Motor neuron (in vitro differentiated cells): ENCODE data around the gene FKBP9. TPM values are rescaled to one million over a fixed set of nuclear protein-coding genes. Genes with fewer than 3 reads are reported as not detected.

Experiments
- total RNA-seq, 8 experiments: library from RNA; unstranded; fragments of 300-600 nt; gene quantifications; 2 replicates each; pipeline versions ENCODE4 v1.2.3 to v1.2.4, GENCODE V29; 2022

The FKBP9 gene
- total RNA-seq, 8 experiments from 2014 or later = 28.9 to 100 (median 40.4) TPM

Other genes with a start within 250 kb of the FKBP9 start
- 10 to 100 TPM; 20.9 to 62.4 (median 28.3) TPM for gene KBTBD2, start 65.7 kb upstream of the FKBP9 start, total RNA-seq
- 100 to 1,000 TPM in 1 of 8 experiments, 10 to 100 TPM in 7; 32.1 to 106 (median 38.2) TPM for gene NT5C3A, start 105.3 kb downstream of the FKBP9 start, total RNA-seq
- 10 to 100 TPM; 10.3 to 30.6 (median 22.9) TPM for gene RP9, start 152.0 kb downstream of the FKBP9 start, total RNA-seq
- 10 to 100 TPM; 11.4 to 43.5 (median 22.8) TPM for gene BBS9, start 172.1 kb downstream of the FKBP9 start, total RNA-seq